NCI-H2196 treated with DMSO at 0.1 percent for 48 hours (cell line): ENCODE measurements around the gene SERF1B.
"Not testable (repeated sequence)": the region's sequence is repeated elsewhere in the genome, so short reads cannot be mapped to it uniquely, and the experiment has no call there.

Source experiments
- DNase-seq: peaks from one replicate; lab custom pipeline; 2025; ENCODE audit not compliant: unreplicated experiment; lab: John Stamatoyannopoulos, UW

The SERF1B gene

GRCh38 chr5:70025106-70025844, at the start of gene SERF1B:
Gene SERF1B, plus strand, starts transcription at chr5:70025251. Its CDS starts 201 bp downstream, at chr5:70025452.
- not testable (repeated sequence) for DNase-seq

- DNase-seq: not testable (repeated sequence)
Measured at GRCh38 chr5:69991713-69992112, 33.3 kb upstream of the SERF1B start.

- not testable (repeated sequence) for DNase-seq
Measured at GRCh38 chr5:69995535-69995934, 29.5 kb upstream of the SERF1B start.

- DNase-seq: not testable (repeated sequence)
Measured at GRCh38 chr5:70020660-70021059, 4.4 kb upstream of the SERF1B start.

GRCh38 chr5:70025845-70026145, 744 bp downstream of the SERF1B start:
- not testable (repeated sequence) for DNase-seq

GRCh38 chr5:70031204-70031603, 6.2 kb downstream of the SERF1B start:
- not testable (repeated sequence) for DNase-seq

- not testable (repeated sequence) for DNase-seq
Measured at GRCh38 chr5:70041411-70041810, 16.4 kb downstream of the SERF1B start.

GRCh38 chr5:70049790-70050142, 24.7 kb downstream of the SERF1B start:
- DNase-seq: not testable (repeated sequence)

- DNase-seq: not testable (repeated sequence)
Measured at GRCh38 chr5:70056289-70056942, 31.4 kb downstream of the SERF1B start.

GRCh38 chr5:70057140-70057539, 32.1 kb downstream of the SERF1B start:
- not testable (repeated sequence) for DNase-seq

- DNase-seq: not testable (repeated sequence)
Measured at GRCh38 chr5:70077632-70078031, 52.6 kb downstream of the SERF1B start.

GRCh38 chr5:70088907-70089464, 63.9 kb downstream of the SERF1B start:
- DNase-seq: not testable (repeated sequence)

GRCh38 chr5:70091776-70092175, 66.7 kb downstream of the SERF1B start:
- not testable (repeated sequence) for DNase-seq
